ENCODE measurements around the gene TRIM8. TPM values are rescaled to one million over a fixed set of nuclear protein-coding genes. Genes with fewer than 3 reads are reported as not detected.

Gene TRIM8
- total RNA-seq, 1 experiment from 2014 or later: 37.0 TPM

DNA sequence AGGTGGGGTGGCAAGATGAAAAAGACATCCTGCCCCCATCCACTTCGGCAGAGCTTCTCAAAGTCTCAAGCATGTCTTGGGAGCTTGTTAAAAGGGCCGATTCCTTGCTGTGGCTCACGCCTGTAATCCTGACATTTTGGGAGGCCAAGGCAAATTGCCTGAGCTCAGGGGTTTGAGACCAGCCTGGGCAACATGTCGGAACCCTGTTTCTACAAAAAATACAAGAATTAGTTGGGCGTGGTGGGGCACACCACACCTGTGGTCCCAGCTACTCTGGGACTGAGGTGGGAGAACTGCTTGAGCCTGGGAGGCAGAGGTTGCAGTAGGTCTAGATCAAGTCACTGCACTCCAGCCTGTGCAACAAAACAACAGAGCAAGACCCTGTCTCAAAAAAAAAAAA is 14.5 kb downstream of the TRIM8 start:
- H3K9me3 Mint-ChIP-seq: no peaks in the 10 kb centered on the region

More for the DNA sequence above, 14.5 kb downstream of the TRIM8 start:
- no peak overlapping the region for H3K14ac ChIP-seq (ENCODE audit: insufficient read depth, low read length)
- no peak overlapping the region for H4K5ac ChIP-seq (ENCODE audit: insufficient read length, low read depth, low read length)
- Mint-ChIP-seq H3K27me3 (ENCODE audit: low read depth) (no peaks in the 10 kb centered on the region), H3K4me1 (peaks cover 0 to 20% of the 10 kb centered on the region in 2 experiments; a peak in 3 of 4 replicates), H3K36me3 (ENCODE audit: insufficient read depth in 1 of 3, low read depth in 3 of 3) (peaks cover 18 to 43% (median 38%) of the 10 kb centered on the region in 3 experiments), H3K27ac (peak overlapping the region in 2 of 3 experiments; percentile 55 to 61; a peak in 2 of 7 replicates), H3K4me3 (no peak overlapping the region)
- H3K9me3 ChIP-seq (ENCODE audit: control insufficient read depth, low read depth, low read length): no peaks in the 10 kb centered on the region
- H2BK12ac ChIP-seq (ENCODE audit: insufficient read length, low read depth, low read length): no peak overlapping the region
- H3T11ph ChIP-seq (ENCODE audit: low read length): no peak overlapping the region
- H2BK5ac ChIP-seq (ENCODE audit: insufficient read length, low read length): no peak overlapping the region
- no peaks in the 10 kb centered on the region for H3K79me2 ChIP-seq (ENCODE audit: insufficient read depth, low read length)
- H3K4ac ChIP-seq (ENCODE audit: low read depth, low read length): no peak overlapping the region
- H3K27me3 ChIP-seq (ENCODE audit: insufficient read depth, low read length): no peaks in the 10 kb centered on the region
- no peak for DNase-seq
- H2BK20ac ChIP-seq (ENCODE audit: low read depth, low read length, poor library complexity, severe bottlenecking): no peak overlapping the region
- no peak overlapping the region for H3K9ac ChIP-seq (ENCODE audit: extremely low read depth, insufficient read length, low read length)
- no peak overlapping the region for H4K91ac ChIP-seq (ENCODE audit: insufficient read length, low read depth, low read length)
- H2AFZ ChIP-seq (ENCODE audit: low read length): no peak overlapping the region
- no peak overlapping the region for H3K4me2 ChIP-seq (ENCODE audit: insufficient read depth, insufficient read length, low read length)
- H3K4me1 ChIP-seq (ENCODE audit: insufficient read depth, low read length): no peaks in the 10 kb centered on the region; the same call in 1 of the 2 replicates
- H4K20me1 ChIP-seq (ENCODE audit: control insufficient read depth, insufficient read depth, insufficient read length): no peaks in the 10 kb centered on the region
- no peaks in the 10 kb centered on the region for H3K79me1 ChIP-seq (ENCODE audit: insufficient read depth, low read depth, low read length, poor library complexity, severe bottlenecking)
- TF ChIP-seq, protein P1, sequence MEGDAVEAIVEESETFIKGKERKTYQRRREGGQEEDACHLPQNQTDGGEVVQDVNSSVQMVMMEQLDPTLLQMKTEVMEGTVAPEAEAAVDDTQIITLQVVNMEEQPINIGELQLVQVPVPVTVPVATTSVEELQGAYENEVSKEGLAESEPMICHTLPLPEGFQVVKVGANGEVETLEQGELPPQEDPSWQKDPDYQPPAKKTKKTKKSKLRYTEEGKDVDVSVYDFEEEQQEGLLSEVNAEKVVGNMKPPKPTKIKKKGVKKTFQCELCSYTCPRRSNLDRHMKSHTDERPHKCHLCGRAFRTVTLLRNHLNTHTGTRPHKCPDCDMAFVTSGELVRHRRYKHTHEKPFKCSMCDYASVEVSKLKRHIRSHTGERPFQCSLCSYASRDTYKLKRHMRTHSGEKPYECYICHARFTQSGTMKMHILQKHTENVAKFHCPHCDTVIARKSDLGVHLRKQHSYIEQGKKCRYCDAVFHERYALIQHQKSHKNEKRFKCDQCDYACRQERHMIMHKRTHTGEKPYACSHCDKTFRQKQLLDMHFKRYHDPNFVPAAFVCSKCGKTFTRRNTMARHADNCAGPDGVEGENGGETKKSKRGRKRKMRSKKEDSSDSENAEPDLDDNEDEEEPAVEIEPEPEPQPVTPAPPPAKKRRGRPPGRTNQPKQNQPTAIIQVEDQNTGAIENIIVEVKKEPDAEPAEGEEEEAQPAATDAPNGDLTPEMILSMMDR (conservative IDR thresholded peaks at IDR 0.05): no peak
- WGBS (ENCODE audit: extremely low coverage, insufficient read length, low lambda C conversion rate): no CpG with 5 or more reads among the region's 5 CpGs
- no peaks in the 10 kb centered on the region for H3K23me2 ChIP-seq (ENCODE audit: insufficient read length, low read depth, low read length, poor library complexity, severe bottlenecking)
- no peak overlapping the region for H4K8ac ChIP-seq (replicated peaks; ENCODE audit: insufficient read length, low read depth, low read length)
- no peak overlapping the region for H3K18ac ChIP-seq (ENCODE audit: insufficient read length, low read depth, low read length)
- no peak overlapping the region for H3K56ac ChIP-seq (ENCODE audit: insufficient read length, low read depth, low read length)
- H3K27ac ChIP-seq (ENCODE audit: insufficient read length, low read depth, low read length): no peak overlapping the region
- no peak overlapping the region for H2BK15ac ChIP-seq (ENCODE audit: low read depth, low read length)
- H2AK5ac ChIP-seq (ENCODE audit: insufficient read length, low read length): no peak overlapping the region
- no peak overlapping the region for H2BK120ac ChIP-seq (ENCODE audit: low read depth, low read length, poor library complexity, severe bottlenecking)
- H3K23ac ChIP-seq (ENCODE audit: insufficient read length, low read depth, low read length): no peak overlapping the region

All from H9 (cell line).